GM23338 (cell line): ENCODE measurements around the gene TSPOAP1. TPM values are rescaled to one million over a fixed set of nuclear protein-coding genes. Genes with fewer than 3 reads are reported as not detected.
A peak's percentile ranks its signal among the peaks of the same experiment; 100 is the strongest.

ENCODE experiments used
- ATAC-seq: fragments of 200-7000 bp; cut with Tn5 transposase; 3 replicates; pipeline ENCODE4 v1.9.1; 2020
- DNase-seq: peaks from one replicate; pipeline ENCODE4 v3.0.0-alpha.2; 2015; ENCODE audit warnings: low spot score
- H2AFZ ChIP-seq: fragments of 200-600 bp; sonication (generic); 2 replicates; pipeline ENCODE4 v1.8.0; 2016; ENCODE audit warnings: antibody characterized with exemption, mild to moderate bottlenecking, moderate library complexity
- H3F3A ChIP-seq: fragments of 200-600 bp; sonication (generic); replicated peaks from 2 replicates; pipeline ENCODE4 v1.8.0; 2017; ENCODE audit warnings: antibody characterized with exemption, mixed run types, low read depth
- H3K27ac ChIP-seq: fragments of 200-600 bp; sonication (generic); 2 replicates; pipeline ENCODE4 v1.6.1; 2016; ENCODE audit warnings: low read depth
- H3K27me3 ChIP-seq: fragments of 200-600 bp; sonication (generic); 2 replicates; pipeline ENCODE4 v1.8.0; 2016; ENCODE audit warnings: mild to moderate bottlenecking, mixed run types, moderate library complexity; ENCODE audit not compliant: insufficient read depth
- H3K36me3 ChIP-seq: fragments of 200-600 bp; sonication (generic); 2 replicates; pipeline ENCODE4 v1.8.0; 2016; ENCODE audit warnings: mild to moderate bottlenecking; ENCODE audit not compliant: insufficient read depth
- H3K4me1 ChIP-seq: fragments of 200-600 bp; sonication (generic); 2 replicates; pipeline ENCODE4 v1.8.0; 2016; ENCODE audit warnings: mild to moderate bottlenecking, moderate library complexity; ENCODE audit not compliant: insufficient read depth
- H3K4me2 ChIP-seq: fragments of 200-600 bp; sonication (generic); 2 replicates; pipeline ENCODE4 v1.7.1; 2017; ENCODE audit warnings: mixed run types
- H3K4me3 ChIP-seq: fragments of 200-600 bp; sonication (generic); 2 replicates; pipeline ENCODE4 v1.6.1; 2016; ENCODE audit warnings: mixed run types
- H3K79me2 ChIP-seq: fragments of 200-600 bp; sonication (generic); replicated peaks from 2 replicates; pipeline ENCODE4 v1.8.0; 2017; ENCODE audit warnings: mild to moderate bottlenecking; ENCODE audit not compliant: insufficient read depth
- H3K9me2 ChIP-seq: fragments of 200-600 bp; sonication (generic); 2 replicates; pipeline ENCODE4 v1.8.0; 2017; ENCODE audit not compliant: insufficient read depth
- H4K20me1 ChIP-seq: fragments of 200-600 bp; sonication (generic); replicated peaks from 2 replicates; pipeline ENCODE4 v1.8.0; 2017; ENCODE audit warnings: mild to moderate bottlenecking; ENCODE audit not compliant: insufficient read depth
- H3K27ac Mint-ChIP-seq: 2 replicates; pipeline ENCODE4 v1.8.0; 2020; ENCODE audit warnings: inconsistent platforms, mild to moderate bottlenecking, moderate library complexity, mixed read lengths
- H3K27me3 Mint-ChIP-seq: 3 replicates; pipeline ENCODE4 v1.8.0; 2022; ENCODE audit warnings: low read depth, mild to moderate bottlenecking, moderate library complexity, mixed read lengths, inconsistent platforms; ENCODE audit not compliant: insufficient read depth, poor library complexity
- H3K36me3 Mint-ChIP-seq: 3 replicates; pipeline ENCODE4 v1.8.0; 2021; ENCODE audit warnings: low read depth, mild to moderate bottlenecking, inconsistent platforms, moderate library complexity, mixed read lengths
- H3K4me1 Mint-ChIP-seq: 3 replicates; pipeline ENCODE4 v1.8.0; 2020; ENCODE audit warnings: mild to moderate bottlenecking, inconsistent platforms, mixed read lengths
- H3K4me3 Mint-ChIP-seq: 3 replicates; pipeline ENCODE4 v1.8.0; 2021; ENCODE audit warnings: moderate library complexity, mild to moderate bottlenecking, inconsistent platforms, mixed read lengths
- H3K9me3 Mint-ChIP-seq: 3 replicates; pipeline ENCODE4 v1.8.0; 2020; ENCODE audit warnings: moderate library complexity, mild to moderate bottlenecking, inconsistent platforms, mixed read lengths
- CREB1 ChIP-seq: fragments of 250-450 bp; sonication (Bioruptor Pico); IDR thresholded peaks from 2 replicates; pipeline ENCODE4 v1.5.0; 2020; ENCODE audit warnings: low read depth, mild to moderate bottlenecking, moderate library complexity
- EZH2 ChIP-seq: fragments of 200-600 bp; sonication (generic); IDR thresholded peaks from one replicate; pipeline ENCODE4 v1.8.0; 2017; ENCODE audit warnings: antibody characterized with exemption, mild to moderate bottlenecking, low read depth; ENCODE audit not compliant: unreplicated experiment
- EZH2phosphoT487 ChIP-seq: fragments of 200-600 bp; sonication (generic); IDR thresholded peaks from one replicate; pipeline ENCODE4 v1.8.1; 2018; ENCODE audit warnings: antibody characterized with exemption; ENCODE audit not compliant: unreplicated experiment
- JUNB ChIP-seq: IDR thresholded peaks from one replicate; pipeline ENCODE4 v1.6.1; 2016; ENCODE audit warnings: antibody characterized with exemption; ENCODE audit not compliant: unreplicated experiment
- NANOG ChIP-seq: IDR thresholded peaks from 2 replicates; pipeline ENCODE4 v1.6.1; 2016; ENCODE audit warnings: antibody characterized with exemption, borderline replicate concordance
- POLR2AphosphoS5 ChIP-seq: IDR thresholded peaks from 2 replicates; pipeline ENCODE4 v1.6.1; 2016; ENCODE audit warnings: antibody characterized with exemption, low read depth
- STAT1 ChIP-seq: IDR thresholded peaks from one replicate; pipeline ENCODE4 v1.6.1; 2016; ENCODE audit warnings: antibody characterized with exemption; ENCODE audit not compliant: unreplicated experiment
- ZNF114 ChIP-seq: fragments of 250-450 bp; sonication (Bioruptor Pico); IDR thresholded peaks from 2 replicates; pipeline ENCODE4 v1.5.0; 2020; ENCODE audit warnings: mild to moderate bottlenecking, moderate library complexity
- ZNF331 ChIP-seq: fragments of 250-450 bp; sonication (Bioruptor Pico); IDR thresholded peaks from 2 replicates; pipeline ENCODE4 v1.5.0; 2020; ENCODE audit warnings: low read depth, mild to moderate bottlenecking, moderate library complexity
- polyA plus RNA-seq: library from polyadenylated mRNA; unstranded; fragments of >200 nt; fragmentation: Nextera tagmentation; extraction: Ambion mirVana; gene quantifications from 2 replicates; pipeline ENCODE4 v1.2.1, GENCODE V29; 2016
- total RNA-seq: library from RNA; depleted of rRNA; stranded (reverse); fragments of >200 nt; shearing (Covaris generic); gene quantifications from 2 replicates; pipeline ENCODE4 v1.2.3, GENCODE V29; 2014
- TF ChIP-seq, protein P1 (sequence below): IDR thresholded peaks from 2 replicates; pipeline ENCODE4 v1.6.1; 2016; ENCODE audit warnings: antibody characterized with exemption
- TF ChIP-seq, protein P2 (sequence below): fragments of 250-450 bp; sonication (Bioruptor Pico); IDR thresholded peaks from 2 replicates; pipeline ENCODE4 v1.5.0; 2020; ENCODE audit warnings: mild to moderate bottlenecking, moderate library complexity
- TF ChIP-seq, protein P3 (sequence below): IDR thresholded peaks from one replicate; pipeline ENCODE4 v1.6.1; 2018; ENCODE audit warnings: antibody characterized with exemption; ENCODE audit not compliant: unreplicated experiment
- TF ChIP-seq, protein P4 (sequence below), 2 experiments: fragments of 200-600 bp in 1 of 2; sonication (generic) in 1 of 2; conservative IDR thresholded peaks; 2 replicates each; pipeline versions ENCODE4 v1.5.1 to v1.6.1; 2016 to 2017; ENCODE audit warnings: antibody characterized with exemption in 2 of 2, low read depth in 2 of 2, mild to moderate bottlenecking in 2 of 2, moderate library complexity in 1 of 2

The TSPOAP1 gene
- total and polyA plus RNA-seq, 2 experiments from 2014 or later = 7.3 to 11.8 TPM

DNA sequence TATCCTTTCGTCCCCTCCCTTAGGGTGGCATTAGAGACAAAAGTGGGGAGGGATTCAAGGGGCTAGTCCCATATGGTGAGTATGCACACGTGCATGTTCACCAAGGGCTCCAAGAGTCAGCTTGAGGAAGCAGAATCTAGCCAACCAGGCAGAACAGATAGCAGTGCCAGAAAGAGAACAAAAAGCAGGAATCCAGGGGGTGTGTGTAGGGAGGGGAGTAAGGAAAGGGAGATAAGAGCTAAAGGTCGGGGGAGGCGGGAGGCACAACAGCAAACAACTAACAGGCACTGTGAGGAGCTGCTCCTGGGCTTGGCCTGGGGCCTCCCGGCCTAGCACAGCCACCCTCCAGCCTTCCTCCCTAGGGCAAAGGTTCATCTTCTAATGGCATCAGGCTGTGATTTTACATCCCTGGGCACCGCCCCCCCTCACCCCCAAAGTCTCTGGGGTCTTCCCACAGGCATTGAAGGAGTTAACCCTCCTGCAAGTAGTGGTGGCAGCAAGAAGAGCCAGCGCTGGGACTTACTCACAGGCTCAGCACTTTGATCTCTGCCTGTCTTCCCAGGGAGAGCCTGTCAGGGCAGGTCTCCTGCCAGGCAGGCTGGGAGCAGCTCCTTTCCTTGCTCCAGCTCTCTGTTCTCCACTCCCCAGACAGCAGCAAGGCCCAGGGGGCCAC, 35.8 kb upstream of the TSPOAP1 start:
- DNase-seq (no peak), ATAC-seq (peak; percentile 79)
- no peak overlapping the region for H3K27ac ChIP-seq

More for the DNA sequence above, 35.8 kb upstream of the TSPOAP1 start:
- no peaks in the 10 kb centered on the region for H3K9me2 ChIP-seq
- H3K79me2 ChIP-seq = no peaks in the 10 kb centered on the region
- no peaks in the 10 kb centered on the region for H3K36me3 ChIP-seq
- H3K4me3 Mint-ChIP-seq = no peak overlapping the region
- H4K20me1 ChIP-seq = no peaks in the 10 kb centered on the region
- peaks cover 8% of the 10 kb centered on the region for H3K27me3 Mint-ChIP-seq
- no peaks in the 10 kb centered on the region for H3K36me3 Mint-ChIP-seq
- no peak for TF ChIP-seq POLR2AphosphoS5
- TF ChIP-seq, protein P1, sequence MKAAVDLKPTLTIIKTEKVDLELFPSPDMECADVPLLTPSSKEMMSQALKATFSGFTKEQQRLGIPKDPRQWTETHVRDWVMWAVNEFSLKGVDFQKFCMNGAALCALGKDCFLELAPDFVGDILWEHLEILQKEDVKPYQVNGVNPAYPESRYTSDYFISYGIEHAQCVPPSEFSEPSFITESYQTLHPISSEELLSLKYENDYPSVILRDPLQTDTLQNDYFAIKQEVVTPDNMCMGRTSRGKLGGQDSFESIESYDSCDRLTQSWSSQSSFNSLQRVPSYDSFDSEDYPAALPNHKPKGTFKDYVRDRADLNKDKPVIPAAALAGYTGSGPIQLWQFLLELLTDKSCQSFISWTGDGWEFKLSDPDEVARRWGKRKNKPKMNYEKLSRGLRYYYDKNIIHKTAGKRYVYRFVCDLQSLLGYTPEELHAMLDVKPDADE = no peak
- TF ChIP-seq EZH2 = no peak
- TF ChIP-seq NANOG = no peak
- no peak for TF ChIP-seq ZNF114 (CRISPR knock-in tag)
- TF ChIP-seq, protein P2, sequence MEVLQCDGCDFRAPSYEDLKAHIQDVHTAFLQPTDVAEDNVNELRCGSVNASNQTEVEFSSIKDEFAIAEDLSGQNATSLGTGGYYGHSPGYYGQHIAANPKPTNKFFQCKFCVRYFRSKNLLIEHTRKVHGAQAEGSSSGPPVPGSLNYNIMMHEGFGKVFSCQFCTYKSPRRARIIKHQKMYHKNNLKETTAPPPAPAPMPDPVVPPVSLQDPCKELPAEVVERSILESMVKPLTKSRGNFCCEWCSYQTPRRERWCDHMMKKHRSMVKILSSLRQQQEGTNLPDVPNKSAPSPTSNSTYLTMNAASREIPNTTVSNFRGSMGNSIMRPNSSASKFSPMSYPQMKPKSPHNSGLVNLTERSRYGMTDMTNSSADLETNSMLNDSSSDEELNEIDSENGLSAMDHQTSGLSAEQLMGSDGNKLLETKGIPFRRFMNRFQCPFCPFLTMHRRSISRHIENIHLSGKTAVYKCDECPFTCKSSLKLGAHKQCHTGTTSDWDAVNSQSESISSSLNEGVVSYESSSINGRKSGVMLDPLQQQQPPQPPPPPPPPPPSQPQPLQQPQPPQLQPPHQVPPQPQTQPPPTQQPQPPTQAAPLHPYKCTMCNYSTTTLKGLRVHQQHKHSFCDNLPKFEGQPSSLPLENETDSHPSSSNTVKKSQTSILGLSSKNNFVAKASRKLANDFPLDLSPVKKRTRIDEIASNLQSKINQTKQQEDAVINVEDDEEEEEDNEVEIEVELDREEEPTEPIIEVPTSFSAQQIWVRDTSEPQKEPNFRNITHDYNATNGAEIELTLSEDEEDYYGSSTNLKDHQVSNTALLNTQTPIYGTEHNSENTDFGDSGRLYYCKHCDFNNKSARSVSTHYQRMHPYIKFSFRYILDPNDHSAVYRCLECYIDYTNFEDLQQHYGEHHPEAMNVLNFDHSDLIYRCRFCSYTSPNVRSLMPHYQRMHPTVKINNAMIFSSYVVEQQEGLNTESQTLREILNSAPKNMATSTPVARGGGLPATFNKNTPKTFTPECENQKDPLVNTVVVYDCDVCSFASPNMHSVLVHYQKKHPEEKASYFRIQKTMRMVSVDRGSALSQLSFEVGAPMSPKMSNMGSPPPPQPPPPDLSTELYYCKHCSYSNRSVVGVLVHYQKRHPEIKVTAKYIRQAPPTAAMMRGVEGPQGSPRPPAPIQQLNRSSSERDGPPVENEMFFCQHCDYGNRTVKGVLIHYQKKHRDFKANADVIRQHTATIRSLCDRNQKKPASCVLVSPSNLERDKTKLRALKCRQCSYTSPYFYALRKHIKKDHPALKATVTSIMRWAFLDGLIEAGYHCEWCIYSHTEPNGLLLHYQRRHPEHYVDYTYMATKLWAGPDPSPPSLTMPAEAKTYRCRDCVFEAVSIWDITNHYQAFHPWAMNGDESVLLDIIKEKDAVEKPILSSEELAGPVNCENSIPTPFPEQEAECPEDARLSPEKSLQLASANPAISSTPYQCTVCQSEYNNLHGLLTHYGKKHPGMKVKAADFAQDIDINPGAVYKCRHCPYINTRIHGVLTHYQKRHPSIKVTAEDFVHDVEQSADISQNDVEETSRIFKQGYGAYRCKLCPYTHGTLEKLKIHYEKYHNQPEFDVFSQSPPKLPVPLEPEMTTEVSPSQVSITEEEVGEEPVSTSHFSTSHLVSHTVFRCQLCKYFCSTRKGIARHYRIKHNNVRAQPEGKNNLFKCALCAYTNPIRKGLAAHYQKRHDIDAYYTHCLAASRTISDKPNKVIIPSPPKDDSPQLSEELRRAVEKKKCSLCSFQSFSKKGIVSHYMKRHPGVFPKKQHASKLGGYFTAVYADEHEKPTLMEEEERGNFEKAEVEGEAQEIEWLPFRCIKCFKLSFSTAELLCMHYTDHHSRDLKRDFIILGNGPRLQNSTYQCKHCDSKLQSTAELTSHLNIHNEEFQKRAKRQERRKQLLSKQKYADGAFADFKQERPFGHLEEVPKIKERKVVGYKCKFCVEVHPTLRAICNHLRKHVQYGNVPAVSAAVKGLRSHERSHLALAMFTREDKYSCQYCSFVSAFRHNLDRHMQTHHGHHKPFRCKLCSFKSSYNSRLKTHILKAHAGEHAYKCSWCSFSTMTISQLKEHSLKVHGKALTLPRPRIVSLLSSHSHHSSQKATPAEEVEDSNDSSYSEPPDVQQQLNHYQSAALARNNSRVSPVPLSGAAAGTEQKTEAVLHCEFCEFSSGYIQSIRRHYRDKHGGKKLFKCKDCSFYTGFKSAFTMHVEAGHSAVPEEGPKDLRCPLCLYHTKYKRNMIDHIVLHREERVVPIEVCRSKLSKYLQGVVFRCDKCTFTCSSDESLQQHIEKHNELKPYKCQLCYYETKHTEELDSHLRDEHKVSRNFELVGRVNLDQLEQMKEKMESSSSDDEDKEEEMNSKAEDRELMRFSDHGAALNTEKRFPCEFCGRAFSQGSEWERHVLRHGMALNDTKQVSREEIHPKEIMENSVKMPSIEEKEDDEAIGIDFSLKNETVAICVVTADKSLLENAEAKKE (CRISPR knock-in tag) = no peak
- no peak for TF ChIP-seq ZNF331 (CRISPR knock-in tag)
- no peak for TF ChIP-seq STAT1
- TF ChIP-seq, protein P3, sequence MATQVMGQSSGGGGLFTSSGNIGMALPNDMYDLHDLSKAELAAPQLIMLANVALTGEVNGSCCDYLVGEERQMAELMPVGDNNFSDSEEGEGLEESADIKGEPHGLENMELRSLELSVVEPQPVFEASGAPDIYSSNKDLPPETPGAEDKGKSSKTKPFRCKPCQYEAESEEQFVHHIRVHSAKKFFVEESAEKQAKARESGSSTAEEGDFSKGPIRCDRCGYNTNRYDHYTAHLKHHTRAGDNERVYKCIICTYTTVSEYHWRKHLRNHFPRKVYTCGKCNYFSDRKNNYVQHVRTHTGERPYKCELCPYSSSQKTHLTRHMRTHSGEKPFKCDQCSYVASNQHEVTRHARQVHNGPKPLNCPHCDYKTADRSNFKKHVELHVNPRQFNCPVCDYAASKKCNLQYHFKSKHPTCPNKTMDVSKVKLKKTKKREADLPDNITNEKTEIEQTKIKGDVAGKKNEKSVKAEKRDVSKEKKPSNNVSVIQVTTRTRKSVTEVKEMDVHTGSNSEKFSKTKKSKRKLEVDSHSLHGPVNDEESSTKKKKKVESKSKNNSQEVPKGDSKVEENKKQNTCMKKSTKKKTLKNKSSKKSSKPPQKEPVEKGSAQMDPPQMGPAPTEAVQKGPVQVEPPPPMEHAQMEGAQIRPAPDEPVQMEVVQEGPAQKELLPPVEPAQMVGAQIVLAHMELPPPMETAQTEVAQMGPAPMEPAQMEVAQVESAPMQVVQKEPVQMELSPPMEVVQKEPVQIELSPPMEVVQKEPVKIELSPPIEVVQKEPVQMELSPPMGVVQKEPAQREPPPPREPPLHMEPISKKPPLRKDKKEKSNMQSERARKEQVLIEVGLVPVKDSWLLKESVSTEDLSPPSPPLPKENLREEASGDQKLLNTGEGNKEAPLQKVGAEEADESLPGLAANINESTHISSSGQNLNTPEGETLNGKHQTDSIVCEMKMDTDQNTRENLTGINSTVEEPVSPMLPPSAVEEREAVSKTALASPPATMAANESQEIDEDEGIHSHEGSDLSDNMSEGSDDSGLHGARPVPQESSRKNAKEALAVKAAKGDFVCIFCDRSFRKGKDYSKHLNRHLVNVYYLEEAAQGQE = no peak
- no peak for TF ChIP-seq EZH2phosphoT487
- no peak for TF ChIP-seq JUNB
- TF ChIP-seq, protein P4, sequence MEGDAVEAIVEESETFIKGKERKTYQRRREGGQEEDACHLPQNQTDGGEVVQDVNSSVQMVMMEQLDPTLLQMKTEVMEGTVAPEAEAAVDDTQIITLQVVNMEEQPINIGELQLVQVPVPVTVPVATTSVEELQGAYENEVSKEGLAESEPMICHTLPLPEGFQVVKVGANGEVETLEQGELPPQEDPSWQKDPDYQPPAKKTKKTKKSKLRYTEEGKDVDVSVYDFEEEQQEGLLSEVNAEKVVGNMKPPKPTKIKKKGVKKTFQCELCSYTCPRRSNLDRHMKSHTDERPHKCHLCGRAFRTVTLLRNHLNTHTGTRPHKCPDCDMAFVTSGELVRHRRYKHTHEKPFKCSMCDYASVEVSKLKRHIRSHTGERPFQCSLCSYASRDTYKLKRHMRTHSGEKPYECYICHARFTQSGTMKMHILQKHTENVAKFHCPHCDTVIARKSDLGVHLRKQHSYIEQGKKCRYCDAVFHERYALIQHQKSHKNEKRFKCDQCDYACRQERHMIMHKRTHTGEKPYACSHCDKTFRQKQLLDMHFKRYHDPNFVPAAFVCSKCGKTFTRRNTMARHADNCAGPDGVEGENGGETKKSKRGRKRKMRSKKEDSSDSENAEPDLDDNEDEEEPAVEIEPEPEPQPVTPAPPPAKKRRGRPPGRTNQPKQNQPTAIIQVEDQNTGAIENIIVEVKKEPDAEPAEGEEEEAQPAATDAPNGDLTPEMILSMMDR (conservative IDR thresholded peaks at IDR 0.05; ENCODE audit: low read depth in 2 of 2) = no peak
- TF ChIP-seq CREB1 (CRISPR knock-in tag) = no peak
- no peaks in the 10 kb centered on the region for H3K27me3 ChIP-seq
- no peak overlapping the region for H2AFZ ChIP-seq
- no peak overlapping the region; the same call in 1 of the 2 replicates for H3K27ac Mint-ChIP-seq
- no peak overlapping the region for H3K4me3 ChIP-seq
- no peaks in the 10 kb centered on the region for H3F3A ChIP-seq
- no peaks in the 10 kb centered on the region for H3K4me1 ChIP-seq
- H3K4me1 Mint-ChIP-seq = peaks cover 9% of the 10 kb centered on the region
- H3K4me2 ChIP-seq = no peak overlapping the region
- no peaks in the 10 kb centered on the region; the same call in 2 of the 3 replicates for H3K9me3 Mint-ChIP-seq
